GM18951 (cell line): ENCODE measurements around the gene ZNF169.
"Not testable (repeated sequence)": the region's sequence is repeated elsewhere in the genome, so short reads cannot be mapped to it uniquely, and the experiment has no call there.

Source experiments
- POLR2A ChIP-seq: IDR thresholded peaks from 4 replicates; pipeline ENCODE4 v1.6.1; 2011; ENCODE audit warnings: mild to moderate bottlenecking; ENCODE audit not compliant: insufficient read length, insufficient read depth; ENCODE audit errors: extremely low read depth
- in situ Hi-C: fragments of 300-500 bp; cut with MboI; formaldehyde crosslinking; loops from one replicate; pipeline ENCODE4 v1.12.0; 2022; ENCODE audit warnings: low sequenced_read_pairs, mixed read lengths, inconsistent platforms; ENCODE audit not compliant: unreplicated experiment

ZNF169 gene

GRCh38 chr9:94303321-94303720 lies 44.2 kb downstream of the ZNF169 start:
- in situ Hi-C loops: no loop called here
- TF ChIP-seq POLR2A: no peak

GRCh38 chr9:94315034-94315984 lies 56.2 kb downstream of the ZNF169 start:
- in situ Hi-C loops: not testable (repeated sequence)

GRCh38 chr9:94316236-94316635 lies 57.1 kb downstream of the ZNF169 start:
- in situ Hi-C loops: not testable (repeated sequence)

- in situ Hi-C loops: not testable (repeated sequence)
Measured at GRCh38 chr9:94317949-94318657, 59.0 kb downstream of the ZNF169 start.

- in situ Hi-C loops: not testable (repeated sequence)
Measured at GRCh38 chr9:94322342-94322940, 63.3 kb downstream of the ZNF169 start.

GRCh38 chr9:94323153-94323798 lies 64.2 kb downstream of the ZNF169 start:
- in situ Hi-C loops: not testable (repeated sequence)

GRCh38 chr9:94325583-94325982 lies 66.5 kb downstream of the ZNF169 start:
- in situ Hi-C loops: not testable (repeated sequence)

GRCh38 chr9:94328544-94328943 lies 69.4 kb downstream of the ZNF169 start, which contains the start of gene NUTM2F:
Gene NUTM2F (minus strand): TSS chr9:94328644. CDS start chr9:94328623, 21 bp downstream.
- in situ Hi-C loops: not testable (repeated sequence)

- in situ Hi-C loops: not testable (repeated sequence)
Measured at GRCh38 chr9:94336445-94336844, 77.3 kb downstream of the ZNF169 start.

GRCh38 chr9:94338723-94339122 lies 79.6 kb downstream of the ZNF169 start:
- in situ Hi-C loops: not testable (repeated sequence)

- in situ Hi-C loops: not testable (repeated sequence)
Measured at GRCh38 chr9:94339657-94340056, 80.6 kb downstream of the ZNF169 start.

GRCh38 chr9:94340750-94341149 lies 81.7 kb downstream of the ZNF169 start:
- in situ Hi-C loops: not testable (repeated sequence)

GRCh38 chr9:94341703-94342102 lies 82.6 kb downstream of the ZNF169 start:
- in situ Hi-C loops: not testable (repeated sequence)

GRCh38 chr9:94347451-94347850 lies 88.4 kb downstream of the ZNF169 start:
- in situ Hi-C loops: not testable (repeated sequence)

- in situ Hi-C loops: not testable (repeated sequence)
Measured at GRCh38 chr9:94348754-94349153, 89.7 kb downstream of the ZNF169 start.
